Astrocyte (in vitro differentiated cells and primary cell): ENCODE data around the gene DNAH14.

Experiments used
- CTCF ChIP-seq: IDR thresholded peaks from 2 replicates; pipeline ENCODE4 v1.5.1; 2011; ENCODE audit warnings: low read depth, mild to moderate bottlenecking, inconsistent platforms, low read length, moderate library complexity; ENCODE audit not compliant: insufficient read depth
- EZH2 ChIP-seq: IDR thresholded peaks from 2 replicates; pipeline ENCODE4 v1.6.1; 2012; ENCODE audit warnings: mild to moderate bottlenecking, low read length, inconsistent platforms; ENCODE audit not compliant: insufficient read depth

GRCh38 chr1:225097175-225097574, 167.7 kb downstream of the DNAH14 start:
- TF ChIP-seq CTCF (no peak), EZH2 (no peak)
